Naive thymus-derived CD4-positive, alpha-beta T cell (primary cell): ENCODE results near the gene NRCAM. TPM values are rescaled to one million over a fixed set of nuclear protein-coding genes. Genes with fewer than 3 reads are reported as not detected.
"Not testable (repeated sequence)": the region's sequence is repeated elsewhere in the genome, so short reads cannot be mapped to it uniquely, and the experiment has no call there.

ENCODE experiments used
- ATAC-seq: fragments of 150-1000 bp; cut with Tn5 transposase; 2 replicates; pipeline ENCODE4 v1.10.0; 2021; ENCODE audit warnings: mild to moderate bottlenecking, moderate library complexity
- CTCF ChIA-PET: fragments of 350-600 bp; sonication (Branson Sonifier 250); formaldehyde crosslinking; loops from one replicate; lab custom pipeline; 2021; ENCODE audit warnings: antibody characterized with exemption; lab: Charles Lee
- POLR2A ChIA-PET: fragments of 350-600 bp; sonication (Branson Sonifier 250); formaldehyde crosslinking; loops from one replicate; lab custom pipeline; 2021; ENCODE audit warnings: antibody characterized with exemption, inconsistent platforms; lab: Charles Lee
- DNase-seq, 9 donors: peaks; one replicate each; pipeline versions ENCODE4 v3.0.0 to v3.0.0-alpha.2; 2020 to 2022; ENCODE audit warnings: mixed read lengths in 1 of 9
- H3K27ac ChIP-seq: one replicate; pipeline ENCODE4 v1.7.0; 2013; ENCODE audit warnings: mild to moderate bottlenecking, low read depth, low read length, moderate library complexity
- H3K27me3 ChIP-seq, 2 donors: one replicate each; pipeline ENCODE4 v1.7.0; 2013; ENCODE audit warnings: low read length in 2 of 2, mild to moderate bottlenecking in 2 of 2, moderate library complexity in 2 of 2; ENCODE audit not compliant: control insufficient read depth in 2 of 2, insufficient read depth in 2 of 2
- H3K36me3 ChIP-seq, 3 experiments: 1 replicate in 2 of 3; 2 replicates in 1 of 3; pipeline ENCODE4 v1.7.0; 2013; ENCODE audit warnings: low read length in 3 of 3, mild to moderate bottlenecking in 3 of 3, moderate library complexity in 1 of 3; ENCODE audit not compliant: insufficient read depth in 3 of 3, control insufficient read depth in 2 of 3
- H3K4me1 ChIP-seq, 2 donors: one replicate each; pipeline ENCODE4 v1.7.0; 2013; ENCODE audit warnings: low read length in 2 of 2, mild to moderate bottlenecking in 2 of 2, moderate library complexity in 1 of 2; ENCODE audit not compliant: control insufficient read depth in 2 of 2, insufficient read depth in 2 of 2
- H3K4me3 ChIP-seq: 2 replicates; pipeline ENCODE4 v1.7.0; 2013; ENCODE audit warnings: mild to moderate bottlenecking, low read length
- H3K9me3 ChIP-seq, 3 experiments: 1 replicate in 2 of 3; 2 replicates in 1 of 3; pipeline ENCODE4 v1.7.0; 2013; ENCODE audit warnings: low read length in 3 of 3; ENCODE audit not compliant: control insufficient read depth in 2 of 3
- H3K27ac Mint-ChIP-seq, 9 donors: one replicate each; pipeline ENCODE4 v1.8.0; 2020 to 2022; ENCODE audit warnings: mixed read lengths in 9 of 9, mild to moderate bottlenecking in 8 of 9, moderate library complexity in 5 of 9, inconsistent platforms in 2 of 9
- H3K27me3 Mint-ChIP-seq, 5 donors: one replicate each; pipeline ENCODE4 v1.8.0; 2021 to 2022; ENCODE audit warnings: mixed read lengths in 5 of 5, mild to moderate bottlenecking in 1 of 5
- H3K36me3 Mint-ChIP-seq, 5 donors: one replicate each; pipeline ENCODE4 v1.8.0; 2020 to 2022; ENCODE audit warnings: mixed read lengths in 5 of 5, mild to moderate bottlenecking in 3 of 5, inconsistent platforms in 1 of 5
- H3K4me1 Mint-ChIP-seq, 7 donors: one replicate each; pipeline ENCODE4 v1.8.0; 2020 to 2022; ENCODE audit warnings: mixed read lengths in 7 of 7, mild to moderate bottlenecking in 3 of 7, inconsistent platforms in 1 of 7
- H3K4me3 Mint-ChIP-seq, 10 donors: one replicate each; pipeline ENCODE4 v1.8.0; 2020 to 2022; ENCODE audit warnings: mild to moderate bottlenecking in 10 of 10, mixed read lengths in 10 of 10, moderate library complexity in 6 of 10, inconsistent platforms in 2 of 10
- H3K9me3 Mint-ChIP-seq, 11 donors: one replicate each; pipeline ENCODE4 v1.8.0; 2020 to 2022; ENCODE audit warnings: mixed read lengths in 11 of 11, mild to moderate bottlenecking in 4 of 11, inconsistent platforms in 1 of 11, moderate library complexity in 1 of 11
- intact Hi-C, 2 donors: fragments of 100-400 bp; cut with micrococcal nuclease; formaldehyde crosslinking; loops; one replicate each; pipeline ENCODE4 v1.15.1; 2023
- polyA plus RNA-seq, 2 donors: library from polyadenylated mRNA; unstranded; fragments of 300-500 nt; fragmentation: Illumina TruSeq; gene quantifications; one replicate each; pipeline ENCODE4 v1.2.3, GENCODE V29; 2021
- total RNA-seq, 6 experiments: library from RNA in 5 of 6; stranded (reverse) in 5 of 6; gene quantifications; 1 replicate in 5 of 6; 2 replicates in 1 of 6; pipeline ENCODE4 v1.2.3 and lab custom pipeline; 2021 to 2026

The NRCAM gene
- total RNA-seq, result 10 to 100 TPM in 1 of 5 experiments, 1 to 10 TPM in 3, not detected in 1; 5.2 to 13.6 (median 8.5) TPM
- polyA plus RNA-seq, result 1 to 10 TPM; 2.1 to 2.8 TPM
- total RNA-seq (lab: John Stamatoyannopoulos, UW), result 21.9 reads per million, percentile 52 among the genes with 10 or more reads in this experiment

DNA sequence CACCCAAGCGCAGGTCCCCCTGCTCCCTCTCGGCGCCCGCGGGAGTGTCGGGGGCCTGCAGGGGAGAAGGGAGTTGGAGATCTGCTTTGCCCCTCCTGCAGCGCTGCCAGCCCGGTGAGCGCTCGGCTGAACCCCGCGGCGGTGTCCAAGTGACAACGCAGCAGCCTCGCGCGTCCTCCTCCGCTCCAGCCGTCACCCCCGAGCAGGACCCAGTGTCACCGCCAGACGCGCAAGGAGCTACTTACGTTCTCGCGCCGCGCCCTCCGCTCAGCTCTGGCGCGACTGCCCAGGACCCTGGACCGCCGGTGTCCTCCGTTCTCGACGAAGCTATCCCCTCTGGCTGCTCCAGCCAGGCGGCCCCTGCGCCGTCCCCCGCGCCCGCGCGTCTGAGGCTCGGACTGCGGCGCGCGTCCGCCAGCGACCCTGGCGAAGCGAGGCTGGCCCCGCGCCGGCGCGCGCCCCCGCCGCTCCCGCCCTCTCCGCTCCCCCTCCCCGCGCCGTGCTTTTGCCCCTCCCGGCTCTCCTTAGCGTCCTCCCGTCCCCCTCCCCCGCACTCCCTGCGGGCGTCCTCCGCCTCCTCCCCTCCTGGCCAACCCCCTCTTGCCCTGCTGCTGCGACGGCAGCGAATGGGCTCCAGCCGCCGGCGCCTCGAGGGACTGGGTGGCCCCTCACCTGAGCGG lies at the start of gene NRCAM:
NRCAM (minus strand) TSS at position 439 of the 680 bp plus-strand sequence. CDS start 216,372 bp downstream, outside the sequence.
- CTCF ChIA-PET, result interaction anchor here (0.8 to 1.8 kb wide), 2 partner anchors 40 to 47 kb away, joined by 3 to 11 read pairs; no protein-coding TSS in a partner anchor
- Mint-ChIP-seq H3K4me1 (peaks cover 5 to 55% (median 39%) of the 10 kb centered on the region in 7 donors), H3K9me3 (no peaks in the 10 kb centered on the region), H3K27ac (peak within 1 kb of the TSS in 4 of 9 donors; percentile 38 to 71 (median 56)), H3K27me3 (peaks cover 28 to 76% (median 45%) of the 10 kb centered on the region in 5 donors), H3K4me3 (peak within 1 kb of the TSS; percentile 64 to 88 (median 80)), H3K36me3 (no peaks in the 10 kb centered on the region)
- no peaks in the 10 kb centered on the region for H3K27me3 ChIP-seq
- intact Hi-C loops, result loop anchor here in 1 of 2 donors (1.0 kb wide), 1 partner anchor 7 kb away; no protein-coding TSS in a partner anchor
- POLR2A ChIA-PET, result interaction anchor here (0.8 to 2.3 kb wide), 4 partner anchors 38 to 1288 kb away, joined by 3 to 7 read pairs (median 6); partner anchors contain the start of genes HBP1 and PNPLA8
- DNase-seq, result peak; percentile 15 to 69 (median 44)
- H3K36me3 ChIP-seq, result peaks cover 0 to 4% (median 0%) of the 10 kb centered on the region in 3 experiments
- H3K27ac ChIP-seq, result no peak within 1 kb of the TSS
- peak; percentile 63 for ATAC-seq
- H3K4me1 ChIP-seq, result peaks cover 0 to 3% of the 10 kb centered on the region in 2 donors
- H3K4me3 ChIP-seq, result peak within 1 kb of the TSS; percentile 51
- H3K9me3 ChIP-seq, result no peaks in the 10 kb centered on the region

DNA sequence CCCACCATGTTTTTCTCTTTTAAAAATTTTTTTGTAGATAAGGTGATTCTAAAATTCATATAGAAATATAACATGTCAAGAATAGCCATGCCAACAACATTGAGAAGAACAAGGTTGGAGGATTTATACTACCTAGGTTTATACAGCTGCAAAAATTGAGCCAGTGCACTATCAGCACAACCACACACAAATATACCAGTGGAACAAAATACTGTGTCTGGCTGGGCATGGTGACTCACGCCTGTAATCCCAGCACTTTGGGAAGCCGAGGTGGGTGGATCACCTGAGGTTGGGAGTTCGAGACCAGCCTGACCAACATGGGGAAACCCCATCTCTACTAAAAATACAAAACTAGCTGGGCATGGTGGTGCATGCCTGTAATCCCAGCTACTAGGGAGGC lies 48.3 kb upstream of the NRCAM start:
- H3K27me3 Mint-ChIP-seq, H3K27ac Mint-ChIP-seq, H3K4me1 ChIP-seq, intact Hi-C loops, ATAC-seq, H3K27me3 ChIP-seq, H3K9me3 Mint-ChIP-seq, H3K9me3 ChIP-seq, POLR2A ChIA-PET, H3K27ac ChIP-seq, CTCF ChIA-PET, H3K4me1 Mint-ChIP-seq, H3K4me3 ChIP-seq, DNase-seq, H3K4me3 Mint-ChIP-seq: not testable (repeated sequence)
- H3K36me3 Mint-ChIP-seq, result peaks cover 0 to 18% (median 11%) of the 10 kb centered on the region in 5 donors
- peaks cover 0 to 17% (median under 1%) of the 10 kb centered on the region in 3 experiments for H3K36me3 ChIP-seq

DNA sequence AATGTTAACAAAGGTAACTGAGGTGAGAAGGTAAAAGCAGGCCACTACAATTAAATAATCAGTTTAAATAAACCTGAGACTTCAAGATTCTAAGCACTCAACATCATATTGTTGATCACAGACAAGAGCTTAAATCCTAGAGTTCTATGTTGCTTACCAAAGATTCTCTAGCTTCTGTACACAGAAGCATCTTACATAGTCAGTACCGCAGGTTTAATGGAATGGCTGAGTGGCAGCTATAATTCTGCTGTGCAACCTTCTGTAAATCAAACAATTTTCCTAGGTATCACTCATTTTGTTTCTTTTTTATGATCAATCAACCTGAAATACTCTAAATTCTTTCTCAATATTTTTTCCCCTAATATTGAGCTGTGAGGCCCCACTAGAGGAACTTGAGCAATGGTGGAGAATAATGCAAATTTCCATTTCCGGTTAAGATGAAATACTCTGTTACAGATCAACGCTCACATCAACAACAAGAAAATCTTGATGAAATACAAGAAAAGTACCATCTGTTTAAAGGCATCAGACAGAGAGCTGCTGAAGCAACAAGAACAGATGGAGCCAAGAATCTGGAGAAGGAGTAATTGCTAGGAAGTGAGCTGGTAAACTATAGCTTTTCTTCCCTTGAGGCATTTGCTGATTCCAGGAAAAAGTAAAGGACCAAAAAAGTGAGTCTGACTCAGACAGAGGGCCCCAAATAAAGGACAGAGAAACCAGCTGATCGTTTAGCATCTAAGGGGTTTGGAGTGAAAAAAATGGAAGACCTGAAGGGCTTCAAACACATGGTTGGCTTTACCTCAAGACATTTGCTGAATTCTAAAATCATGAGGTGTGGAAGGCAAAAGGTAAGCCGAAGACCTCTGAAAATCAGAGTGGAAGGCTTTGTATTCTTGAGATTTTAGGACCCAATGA lies 47.1 kb upstream of the NRCAM start:
- H3K4me3 Mint-ChIP-seq, result no peak overlapping the region
- no peak overlapping the region for H3K27ac ChIP-seq
- peaks cover 0 to 18% (median 11%) of the 10 kb centered on the region in 5 donors for H3K36me3 Mint-ChIP-seq
- ChIA-PET CTCF (interaction anchor here (1.2 kb wide), 1 partner anchor 47 kb away, joined by 3 read pairs; the partner anchor contains the start of gene NRCAM), POLR2A (interaction anchor here (0.8 kb wide), 1 partner anchor 65 kb away, joined by 3 read pairs; no protein-coding TSS in a partner anchor)
- intact Hi-C loops, result no loop called here
- ATAC-seq (peak; percentile 41), DNase-seq (no peak)
- H3K9me3 Mint-ChIP-seq, result no peaks in the 10 kb centered on the region
- peaks cover 0 to 8% (median 4%) of the 10 kb centered on the region in 7 donors for H3K4me1 Mint-ChIP-seq
- no peak overlapping the region for H3K4me3 ChIP-seq
- H3K36me3 ChIP-seq, result peaks cover 0 to 17% (median 5%) of the 10 kb centered on the region in 3 experiments
- no peaks in the 10 kb centered on the region for H3K27me3 Mint-ChIP-seq
- H3K27ac Mint-ChIP-seq, result peak overlapping the region in 4 of 9 donors; percentile 21 to 76 (median 38)
- H3K9me3 ChIP-seq, result no peaks in the 10 kb centered on the region
- no peaks in the 10 kb centered on the region for H3K4me1 ChIP-seq
- no peaks in the 10 kb centered on the region for H3K27me3 ChIP-seq

DNA sequence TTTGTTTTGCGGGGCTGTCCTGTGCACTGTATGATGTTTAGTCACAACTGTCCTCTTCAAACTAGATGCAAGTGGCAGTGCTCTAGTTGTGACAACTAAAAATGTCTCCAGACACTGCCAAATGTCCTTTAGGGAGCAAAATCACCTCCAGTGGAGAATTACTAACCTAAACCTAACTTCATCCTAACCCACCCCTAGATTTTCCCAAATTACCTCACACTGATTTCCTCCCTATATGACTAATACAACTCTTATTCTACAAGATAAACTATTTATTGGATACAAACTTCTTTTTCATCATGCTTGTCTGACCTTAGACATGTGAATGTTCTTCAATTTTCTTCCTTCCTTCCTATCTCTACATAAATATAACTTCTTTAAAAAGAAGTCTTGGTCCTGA lies 43.3 kb upstream of the NRCAM start:
- POLR2A ChIA-PET, result no interaction called here
- peak overlapping the region in 4 of 9 donors; percentile 18 to 52 (median 34) for H3K27ac Mint-ChIP-seq
- intact Hi-C loops, result no loop called here

DNA sequence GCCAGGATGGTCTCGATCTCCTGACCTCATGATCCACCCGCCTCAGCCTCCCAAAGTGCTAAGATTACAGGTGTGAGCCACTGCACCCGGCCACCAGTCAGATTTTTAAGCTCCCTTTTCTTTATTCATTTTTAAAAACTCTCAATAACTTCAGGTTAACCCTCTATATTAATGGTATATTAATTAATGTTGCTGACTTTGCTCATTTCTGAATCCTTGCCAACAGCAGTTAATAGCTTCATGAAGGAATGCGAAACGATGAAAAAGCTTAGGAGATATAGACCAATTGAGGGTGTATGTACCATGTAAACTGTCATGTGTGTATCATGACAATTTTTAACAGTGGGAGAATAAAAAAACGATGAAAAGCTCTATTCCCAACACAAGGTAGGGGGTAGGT lies 42.2 kb upstream of the NRCAM start:
- intact Hi-C loops, result no loop called here
- Mint-ChIP-seq H3K4me3 (no peak overlapping the region), H3K27ac (peak overlapping the region in 2 of 9 donors; percentile 14 to 51), H3K9me3 (no peaks in the 10 kb centered on the region), H3K36me3 (peaks cover 7 to 23% (median 13%) of the 10 kb centered on the region in 5 donors), H3K4me1 (peaks cover 0 to 3% (median 2%) of the 10 kb centered on the region in 7 donors), H3K27me3 (no peaks in the 10 kb centered on the region)
- ATAC-seq (no peak), DNase-seq (no peak)
- Histone ChIP-seq H3K9me3 (no peaks in the 10 kb centered on the region), H3K36me3 (peaks cover 0 to 31% (median 5%) of the 10 kb centered on the region in 3 experiments), H3K27me3 (no peaks in the 10 kb centered on the region), H3K27ac (no peak overlapping the region), H3K4me3 (no peak overlapping the region), H3K4me1 (no peaks in the 10 kb centered on the region)
- POLR2A ChIA-PET, result interaction anchor here (0.9 to 1.6 kb wide), 3 partner anchors 16 to 317 kb away, joined by 5 to 6 read pairs (median 5); no protein-coding TSS in a partner anchor
- CTCF ChIA-PET, result interaction anchor here (0.7 to 3.8 kb wide), 3 partner anchors 12 to 45 kb away, joined by 4 to 67 read pairs (median 4); no protein-coding TSS in a partner anchor

More for the DNA sequence above, 43.3 kb upstream of the NRCAM start:
- H3K4me3 ChIP-seq, result no peak overlapping the region
- Mint-ChIP-seq H3K4me1 (peaks cover 0 to 8% (median 4%) of the 10 kb centered on the region in 7 donors), H3K27me3 (no peaks in the 10 kb centered on the region), H3K9me3 (no peaks in the 10 kb centered on the region), H3K4me3 (no peak overlapping the region), H3K36me3 (peaks cover 7 to 23% (median 15%) of the 10 kb centered on the region in 5 donors)
- DNase-seq, result no peak
- CTCF ChIA-PET, result interaction anchor here (0.7 kb wide), 1 partner anchor 49 kb away, joined by 4 read pairs; no protein-coding TSS in a partner anchor
- no peak for ATAC-seq
- H3K27ac ChIP-seq, result no peak overlapping the region
- peaks cover 0 to 27% (median 5%) of the 10 kb centered on the region in 3 experiments for H3K36me3 ChIP-seq
- H3K9me3 ChIP-seq, result no peaks in the 10 kb centered on the region
- no peaks in the 10 kb centered on the region for H3K27me3 ChIP-seq
- H3K4me1 ChIP-seq, result no peaks in the 10 kb centered on the region
